SH-SY5Y (cell line): ENCODE data around the gene MPRIP.

Source experiments
- GATA2 ChIP-seq: IDR thresholded peaks from 2 replicates; pipeline ENCODE4 v1.6.1; 2011; ENCODE audit warnings: mild to moderate bottlenecking, low read depth, low read length
- GATA3 ChIP-seq: IDR thresholded peaks from 2 replicates; pipeline ENCODE4 v1.6.1; 2011; ENCODE audit warnings: low read depth, mild to moderate bottlenecking, low read length, moderate library complexity

GRCh38 chr17:17153709-17154108, 111.5 kb downstream of the MPRIP start:
- TF ChIP-seq GATA3 (no peak), GATA2 (no peak)
